HG02588 (cell line): ENCODE results near the gene MYO3A.

Source experiments
- ATAC-seq: cut with Tn5 transposase; IDR thresholded peaks from one replicate; pipeline ENCODE4 v1.9.1; 2021; ENCODE audit warnings: mild to moderate bottlenecking, moderate library complexity; ENCODE audit not compliant: unreplicated experiment

The MYO3A gene

GRCh38 chr10:25933653-25934608 is at the start of gene MYO3A:
TSS of gene MYO3A (plus strand) at chr10:25934229. CDS start at chr10:25952111, 17,882 bp downstream.
- no peak for ATAC-seq

GRCh38 chr10:25888627-25889026 is 45.4 kb upstream of the MYO3A start:
- no peak for ATAC-seq

- no peak for ATAC-seq
Observed at GRCh38 chr10:25890995-25891394, 43.0 kb upstream of the MYO3A start.

GRCh38 chr10:25895856-25896255 is 38.2 kb upstream of the MYO3A start:
- ATAC-seq: no peak

GRCh38 chr10:25896421-25896820 is 37.6 kb upstream of the MYO3A start:
- ATAC-seq: no peak

GRCh38 chr10:25899304-25899703 is 34.7 kb upstream of the MYO3A start:
- ATAC-seq: no peak

GRCh38 chr10:25901199-25901598 is 32.8 kb upstream of the MYO3A start:
- peak; percentile 82 for ATAC-seq

- peak; percentile 58 for ATAC-seq
Observed at GRCh38 chr10:25902002-25902401, 32.0 kb upstream of the MYO3A start.

- ATAC-seq: no peak
Observed at GRCh38 chr10:25907261-25907660, 26.8 kb upstream of the MYO3A start.

- ATAC-seq: no peak
Observed at GRCh38 chr10:25912866-25913265, 21.2 kb upstream of the MYO3A start.

- no peak for ATAC-seq
Observed at GRCh38 chr10:25914776-25915175, 19.3 kb upstream of the MYO3A start.

- peak; percentile 47 for ATAC-seq
Observed at GRCh38 chr10:25934621-25935139, 651 bp downstream of the MYO3A start.

- ATAC-seq: no peak
Observed at GRCh38 chr10:25938405-25938804, 4.4 kb downstream of the MYO3A start.

- no peak for ATAC-seq
Observed at GRCh38 chr10:25944771-25945170, 10.7 kb downstream of the MYO3A start.

- ATAC-seq: no peak
Observed at GRCh38 chr10:25952857-25953256, 18.8 kb downstream of the MYO3A start.

GRCh38 chr10:25954851-25955250 is 20.8 kb downstream of the MYO3A start:
- ATAC-seq: no peak

- no peak for ATAC-seq
Observed at GRCh38 chr10:25959540-25960232, 25.7 kb downstream of the MYO3A start.

GRCh38 chr10:25965584-25965983 is 31.6 kb downstream of the MYO3A start:
- ATAC-seq: no peak

- no peak for ATAC-seq
Observed at GRCh38 chr10:25966844-25967243, 32.8 kb downstream of the MYO3A start.

GRCh38 chr10:25972631-25973030 is 38.6 kb downstream of the MYO3A start:
- ATAC-seq: no peak

GRCh38 chr10:25974897-25975459 is 40.9 kb downstream of the MYO3A start:
- no peak for ATAC-seq
